Stimulated activated CD4-positive, alpha-beta T cell treated with anti-CD3 and anti-CD28 coated beads, TNF-alpha, amount 100 ng/mL, for 1 hour (primary cell): ENCODE measurements around the gene OPCML.

Experiments
- DNase-seq, 3 donors: peaks; one replicate each; pipeline ENCODE4 v3.0.0-alpha.2; 2020; ENCODE audit warnings: low read depth in 3 of 3, low spot score in 1 of 3

Gene OPCML

DNA sequence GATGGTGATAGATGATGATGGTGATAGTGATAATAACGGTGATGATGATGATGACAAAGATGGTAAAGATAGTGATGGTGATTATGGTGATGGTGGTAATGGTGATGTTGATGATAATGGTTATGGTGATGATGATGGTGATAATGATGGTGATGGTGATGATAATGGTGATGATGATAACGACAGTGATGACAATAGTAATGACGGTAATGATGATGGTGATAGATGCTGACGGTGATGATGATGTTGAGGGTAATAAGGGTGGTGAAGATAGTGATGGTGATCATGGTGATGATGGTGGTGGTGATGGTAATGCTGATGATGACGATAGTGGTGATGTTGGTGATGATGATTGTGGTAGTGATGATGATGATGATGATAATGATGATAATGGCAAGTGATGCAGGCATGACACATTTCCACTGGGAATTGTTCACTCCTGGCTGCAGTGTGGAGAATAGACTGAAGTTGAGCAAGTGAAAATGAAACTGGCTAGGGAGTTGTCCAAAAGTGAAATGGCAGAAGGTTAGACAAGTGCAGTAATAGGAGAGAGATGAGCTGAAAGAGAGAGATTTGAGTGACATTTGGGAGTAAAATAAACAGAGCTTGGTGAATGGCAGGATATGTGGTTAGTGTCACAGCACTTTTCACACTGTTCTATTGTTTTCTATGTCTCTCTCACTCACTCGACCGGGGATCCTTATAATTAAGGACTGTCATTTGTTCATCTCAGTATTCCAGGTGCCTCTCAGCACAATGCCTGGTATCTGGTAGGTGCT, 992.5 kb downstream of the OPCML start:
- DNase-seq, result no peak

DNA sequence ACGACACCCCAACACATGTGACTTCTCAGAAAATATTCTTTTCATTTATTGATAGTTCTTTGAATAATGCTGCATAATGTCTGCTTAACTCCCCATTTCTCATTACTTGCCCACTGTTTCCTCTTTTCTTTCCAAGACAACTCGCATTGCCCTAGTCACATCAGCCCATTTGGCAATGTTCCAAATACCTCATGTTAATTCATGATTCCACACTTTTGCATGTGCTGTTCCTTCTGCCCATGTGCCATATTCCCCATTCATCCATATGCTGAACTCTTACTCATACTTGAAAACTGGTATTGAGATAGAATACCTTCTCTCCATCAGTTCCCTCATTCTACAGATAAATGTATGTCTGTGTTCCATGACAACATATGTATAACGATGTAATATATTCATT, 993.7 kb downstream of the OPCML start:
- DNase-seq, result no peak

DNA sequence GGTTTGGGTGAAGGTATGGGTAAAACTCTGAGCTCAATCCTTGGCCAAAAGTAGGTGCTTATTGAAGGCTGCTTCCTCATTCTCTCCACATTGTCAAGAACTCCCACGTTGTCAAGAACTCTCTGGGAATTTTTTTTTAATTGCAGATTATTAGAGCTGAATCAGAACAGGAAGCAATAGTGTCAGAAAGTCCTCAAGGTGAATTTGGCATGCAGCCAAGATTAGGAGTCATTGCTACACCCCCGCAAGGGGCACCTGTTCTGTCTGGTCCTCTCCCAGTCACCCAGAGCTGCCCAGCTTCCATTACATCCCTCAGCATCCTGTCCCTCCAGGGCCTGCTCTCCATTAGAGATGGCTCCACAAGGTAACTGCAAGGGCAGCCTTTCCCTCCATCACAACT, 996.5 kb downstream of the OPCML start:
- DNase-seq, result no peak

DNA sequence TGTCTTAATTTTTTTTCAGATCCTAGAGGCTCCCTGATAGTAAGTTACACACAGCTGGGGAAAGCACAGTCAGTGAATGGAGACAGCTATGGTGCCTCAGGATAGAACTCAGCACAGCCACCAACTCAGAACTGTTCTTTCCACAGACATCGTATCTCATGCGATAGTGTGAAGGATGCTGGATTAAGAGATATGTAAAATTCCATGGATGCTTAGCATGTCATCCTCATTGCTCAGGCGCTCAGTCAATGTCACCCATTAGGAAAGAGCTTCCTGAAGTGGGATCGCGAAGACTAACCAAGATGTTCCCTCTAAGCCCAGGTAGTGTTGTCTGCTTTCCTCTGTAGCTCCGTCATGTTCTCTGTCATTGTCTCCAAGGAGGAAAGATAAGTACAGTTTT, 1000.4 kb downstream of the OPCML start:
- no peak for DNase-seq

DNA sequence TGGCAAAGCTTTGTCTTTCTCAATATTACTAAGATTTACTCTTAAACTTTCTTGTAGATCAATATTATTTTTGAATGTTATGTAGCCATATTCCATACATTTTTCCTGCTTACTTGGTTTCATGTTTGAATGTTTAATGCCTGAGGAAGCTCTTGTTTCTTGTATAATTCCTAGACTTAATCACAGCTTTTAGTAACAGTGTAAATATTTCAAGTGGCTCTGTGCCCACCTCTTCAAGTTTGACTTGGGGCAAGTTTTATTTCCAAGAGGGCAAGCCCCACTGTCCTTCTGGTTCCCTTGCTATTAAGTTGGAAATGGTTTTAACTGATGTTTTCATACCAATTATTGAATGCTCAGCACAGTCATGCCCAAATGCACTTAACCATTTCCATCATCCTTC, 1004.1 kb downstream of the OPCML start:
- DNase-seq, result no peak

DNA sequence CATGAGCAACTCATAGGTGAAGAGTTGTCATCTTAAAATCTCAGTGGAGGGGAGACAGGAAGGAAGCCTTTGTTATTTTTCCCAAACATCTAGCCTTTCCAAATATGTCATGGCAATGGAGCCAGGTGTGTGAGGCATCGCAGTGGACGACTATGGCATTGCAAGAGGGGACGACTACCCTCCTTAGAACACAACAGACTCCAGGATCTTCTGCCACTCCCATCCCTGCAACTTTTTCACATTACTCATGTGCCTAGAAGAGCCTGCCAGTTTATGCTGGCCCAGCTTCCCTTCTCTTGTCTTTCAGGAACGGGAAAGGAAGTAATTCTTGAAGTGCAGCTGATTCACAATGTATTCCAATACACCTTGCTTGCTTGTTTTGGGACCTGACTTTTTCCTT, 1008.4 kb downstream of the OPCML start:
- no peak for DNase-seq

DNA sequence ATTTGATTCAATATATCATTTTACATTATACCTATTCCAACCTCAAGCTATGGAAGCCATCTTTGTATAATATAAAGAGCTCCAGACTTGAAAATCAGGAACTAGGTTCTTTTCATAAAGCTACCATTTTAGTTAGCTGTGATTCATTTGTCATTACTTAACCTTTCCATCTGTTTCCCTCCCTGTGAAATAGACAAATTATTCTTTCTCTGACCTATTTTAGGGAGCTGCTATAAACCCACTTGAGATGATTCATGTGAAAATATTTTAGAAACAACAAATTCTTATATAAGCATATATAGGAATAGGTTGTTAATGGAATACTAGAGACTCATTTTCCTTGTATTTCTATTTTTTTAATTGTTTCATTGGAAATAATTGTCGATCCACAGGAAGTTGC, 1012.1 kb downstream of the OPCML start:
- DNase-seq, result no peak

DNA sequence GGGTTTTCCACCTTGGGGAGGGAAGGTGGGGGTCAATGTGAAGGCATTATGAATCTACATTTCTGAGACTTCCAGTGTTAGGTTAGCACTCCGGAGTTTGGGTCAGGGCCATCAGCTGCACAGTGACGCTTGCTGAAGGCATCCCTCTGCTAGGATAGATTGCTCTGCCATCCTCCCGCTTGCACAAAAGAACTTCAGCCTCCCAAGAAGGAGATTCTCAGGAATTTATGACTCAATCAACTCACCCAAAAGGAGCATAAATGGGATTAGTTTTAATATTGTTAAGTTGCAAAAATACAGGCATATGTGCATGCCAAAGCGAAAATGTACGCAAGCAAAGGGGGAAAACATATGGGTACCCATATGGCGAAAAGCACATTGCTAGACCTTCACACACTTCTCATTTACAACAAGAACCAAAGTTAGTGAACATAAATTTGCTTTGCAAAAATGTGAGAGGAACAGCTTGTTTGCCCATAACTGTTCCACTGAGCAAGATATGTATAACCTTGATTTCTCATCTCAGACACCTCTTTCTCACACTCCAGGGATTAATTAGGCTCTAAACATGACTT, 1013.0 kb downstream of the OPCML start:
- no peak for DNase-seq

DNA sequence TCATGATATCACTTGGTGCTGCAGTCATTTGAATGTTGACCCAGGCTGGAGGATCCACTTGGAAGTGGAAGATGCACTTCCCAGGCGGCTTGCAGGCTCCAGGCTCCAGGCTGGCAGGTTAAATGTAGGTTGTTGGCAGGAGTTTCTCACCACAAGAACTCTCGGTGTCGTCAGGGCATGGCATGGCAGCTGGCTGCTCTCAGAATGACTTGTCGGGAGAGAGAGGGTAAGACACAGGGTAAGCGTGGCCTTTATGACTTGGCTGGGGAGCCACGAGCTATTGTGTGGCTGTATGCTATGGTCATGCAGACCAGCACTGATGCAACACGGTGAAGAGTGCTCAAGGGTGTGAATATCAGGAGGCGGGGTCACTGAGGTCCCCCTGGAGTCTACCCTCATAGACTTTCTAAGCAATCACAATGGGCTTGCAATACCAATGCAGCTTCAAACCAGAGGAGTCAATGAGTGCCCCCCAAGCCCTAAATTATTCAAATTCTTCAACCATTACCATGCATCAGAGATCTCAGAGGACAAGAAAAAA, 1027.7 kb downstream of the OPCML start:
- DNase-seq, result no peak

DNA sequence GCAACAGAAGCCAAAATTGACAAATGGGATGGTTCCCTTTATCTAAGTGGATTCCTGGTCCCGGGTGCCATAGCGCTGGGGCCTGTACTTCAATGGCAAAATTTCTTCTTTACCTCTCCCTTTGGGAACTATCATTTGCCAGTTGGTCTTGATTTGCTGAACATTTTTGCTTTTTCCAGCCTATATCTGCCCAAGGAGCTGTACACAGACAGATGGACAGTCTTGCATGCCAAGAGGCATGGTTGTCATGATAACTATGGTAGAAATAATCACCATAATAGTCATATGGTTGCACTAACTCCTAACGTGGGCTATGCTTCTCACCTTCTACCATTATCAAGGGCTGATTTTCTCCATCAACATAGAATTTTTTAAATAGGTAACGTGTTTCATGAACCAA, 1030.9 kb downstream of the OPCML start:
- DNase-seq, result no peak

DNA sequence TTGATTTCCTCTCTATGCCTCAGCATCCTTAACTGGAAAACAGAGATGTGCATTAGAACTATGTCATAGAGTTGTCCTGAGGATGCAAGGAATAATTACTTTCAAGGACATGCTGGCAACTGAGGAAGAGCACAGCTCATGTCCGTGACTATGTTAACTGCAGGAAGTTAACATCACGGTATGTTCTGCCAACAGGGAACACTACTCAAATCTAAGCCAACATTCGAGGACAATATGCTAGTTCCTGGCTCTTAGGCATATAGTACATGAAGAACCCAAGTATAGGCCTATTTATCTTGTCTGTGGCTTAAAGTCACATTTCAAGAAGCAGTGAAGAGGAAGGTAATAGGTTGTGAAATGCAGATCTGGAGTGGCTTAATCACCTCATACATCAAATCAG, 1032.6 kb downstream of the OPCML start:
- DNase-seq, result no peak

DNA sequence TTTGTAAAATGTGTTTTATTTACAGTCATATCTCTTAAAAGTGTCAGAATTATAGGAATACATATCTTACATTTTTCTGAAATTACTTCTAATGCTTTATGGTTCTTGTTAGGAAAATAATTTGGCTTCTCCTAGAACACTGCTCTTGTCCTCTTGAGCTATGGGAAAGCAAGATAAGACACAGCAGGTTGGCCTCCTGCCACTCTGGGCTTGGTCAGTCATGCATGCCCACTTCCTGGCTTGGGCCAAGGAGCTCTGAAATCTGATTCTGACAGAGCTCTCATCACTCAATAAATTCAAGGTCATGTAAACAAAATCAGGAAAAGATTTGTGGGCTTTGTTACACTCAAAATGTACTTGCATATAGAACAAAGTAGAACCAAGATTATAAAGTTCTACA, 1036.0 kb downstream of the OPCML start:
- DNase-seq, result no peak

DNA sequence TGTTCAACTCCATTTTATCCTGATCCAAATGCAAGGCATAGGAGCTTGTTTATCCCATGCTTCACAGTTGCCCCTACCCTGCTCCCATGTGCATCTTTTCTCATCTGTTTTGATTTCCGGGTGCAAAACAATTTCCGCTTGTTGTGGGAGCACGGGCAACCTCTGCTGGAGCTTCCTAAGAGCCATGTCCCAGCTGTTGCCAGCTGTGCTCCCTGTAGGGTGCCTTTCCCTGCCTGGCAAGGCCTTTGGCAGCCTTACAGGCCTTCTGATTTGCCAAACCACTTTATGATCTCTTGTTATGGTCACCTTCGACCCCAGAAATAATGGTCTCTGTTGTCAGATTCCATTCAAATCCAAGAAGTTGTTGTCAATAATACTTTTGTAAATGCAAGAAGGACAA, 1038.5 kb downstream of the OPCML start:
- no peak for DNase-seq

DNA sequence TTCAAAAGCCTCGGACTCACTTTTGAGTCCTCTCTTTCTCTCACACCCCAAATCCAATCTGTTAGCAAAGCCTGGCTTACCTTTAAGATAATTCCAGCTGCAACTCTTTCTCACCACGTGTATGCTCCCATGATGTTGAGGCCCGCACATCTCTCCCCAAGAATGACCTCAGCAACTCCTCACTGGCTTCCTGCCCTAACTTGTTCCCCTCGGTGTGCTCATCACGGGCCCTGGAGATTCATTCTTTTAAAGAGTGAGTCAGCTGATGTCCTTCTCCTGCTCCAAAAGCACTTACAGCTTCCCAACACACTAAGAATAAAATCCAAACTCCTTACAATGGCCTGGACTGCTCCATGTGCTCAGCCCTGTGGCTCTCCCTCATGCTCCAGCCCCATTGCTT, 1041.3 kb downstream of the OPCML start:
- no peak for DNase-seq

DNA sequence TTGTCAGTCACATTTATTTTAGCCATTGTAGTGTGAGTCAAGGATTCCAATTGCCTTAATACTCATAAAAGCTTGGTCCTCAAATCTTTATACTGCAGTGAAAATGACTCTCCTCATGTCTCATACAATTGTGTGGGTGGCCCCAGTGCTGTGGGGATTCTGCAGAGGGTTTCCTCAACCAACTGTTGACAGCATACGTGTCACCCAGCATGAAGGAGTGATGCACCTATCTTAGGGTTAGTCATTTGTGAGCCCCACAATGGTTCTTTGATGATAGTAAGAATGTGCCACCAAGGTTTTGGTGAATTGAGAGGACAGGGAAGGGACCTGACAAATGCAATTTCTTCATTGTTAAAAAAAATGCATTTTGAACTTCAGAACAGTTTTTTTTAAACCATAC, 1046.2 kb downstream of the OPCML start:
- DNase-seq, result no peak

DNA sequence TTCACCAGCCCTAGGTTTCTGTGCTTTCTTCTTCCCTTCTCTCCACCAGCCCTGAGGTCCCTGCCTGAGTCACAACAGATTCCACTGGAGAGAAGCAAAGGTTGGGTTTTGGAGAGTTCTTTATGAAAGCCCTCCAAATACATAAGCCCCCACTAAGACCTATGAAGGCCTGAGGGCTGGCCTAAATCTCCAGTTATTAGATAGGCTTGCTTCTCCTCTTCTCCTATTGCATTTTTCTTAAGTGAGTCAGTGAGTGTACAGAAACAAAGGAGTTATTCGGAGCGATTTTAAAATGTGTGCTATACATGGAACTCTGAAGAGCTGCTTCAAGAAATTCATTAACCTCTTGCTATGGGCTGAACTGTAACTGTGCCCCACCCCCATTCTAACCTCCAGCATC, 1057.3 kb downstream of the OPCML start:
- no peak for DNase-seq

DNA sequence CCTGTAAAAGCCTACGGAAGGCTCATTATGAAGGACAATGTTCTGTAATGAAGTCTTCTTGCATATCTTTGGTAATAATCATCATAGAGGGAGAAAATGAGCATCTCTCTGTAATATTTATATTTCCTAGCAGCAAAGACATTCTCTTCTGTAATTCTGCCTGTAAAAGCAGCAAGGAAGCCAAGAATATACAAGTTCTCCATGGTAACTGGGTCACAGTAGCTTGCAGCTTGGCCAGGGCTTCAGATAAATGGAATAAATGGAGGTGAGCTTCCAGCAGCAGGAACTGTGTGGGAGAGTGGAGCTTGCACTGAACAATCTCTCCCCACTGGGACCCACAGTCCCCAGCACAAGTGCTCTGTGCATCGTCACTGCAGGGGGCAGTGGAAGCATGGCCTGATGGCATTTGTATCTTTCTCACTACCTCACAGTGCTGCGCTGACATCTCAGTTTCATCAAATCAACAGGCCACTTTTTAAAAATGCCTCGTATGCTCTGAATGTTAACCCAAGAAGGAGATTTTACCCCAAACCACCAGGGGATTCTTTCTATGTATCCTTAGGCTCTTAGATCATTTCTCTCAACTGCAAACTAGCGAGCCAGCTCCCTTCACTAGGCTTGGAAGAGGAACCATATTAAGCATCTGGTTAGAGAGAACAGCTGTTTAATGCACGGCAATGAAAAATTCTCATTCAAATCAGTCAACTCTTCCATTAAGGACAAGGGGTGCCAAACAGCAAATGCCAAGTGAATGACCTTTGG, 1059.7 kb downstream of the OPCML start:
- DNase-seq, result no peak

DNA sequence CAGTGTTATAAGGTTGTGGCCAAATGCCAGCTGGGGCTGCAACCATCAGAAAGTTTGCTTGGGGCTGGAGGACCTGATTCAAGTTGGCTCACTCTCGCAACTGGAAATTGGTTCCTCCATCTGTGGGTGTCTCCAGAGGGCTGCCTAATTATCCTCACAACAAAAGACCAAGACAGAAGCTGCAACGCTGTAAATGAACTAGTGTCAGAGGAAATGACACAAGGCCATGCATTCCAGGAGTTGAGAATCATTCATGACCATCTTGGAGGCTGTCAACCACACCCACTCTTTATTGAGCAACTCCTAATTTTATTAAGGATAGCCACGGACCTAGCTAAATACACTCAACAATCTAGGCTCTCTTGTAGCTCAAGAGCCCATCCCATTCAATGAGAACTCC, 1060.8 kb downstream of the OPCML start:
- no peak for DNase-seq

DNA sequence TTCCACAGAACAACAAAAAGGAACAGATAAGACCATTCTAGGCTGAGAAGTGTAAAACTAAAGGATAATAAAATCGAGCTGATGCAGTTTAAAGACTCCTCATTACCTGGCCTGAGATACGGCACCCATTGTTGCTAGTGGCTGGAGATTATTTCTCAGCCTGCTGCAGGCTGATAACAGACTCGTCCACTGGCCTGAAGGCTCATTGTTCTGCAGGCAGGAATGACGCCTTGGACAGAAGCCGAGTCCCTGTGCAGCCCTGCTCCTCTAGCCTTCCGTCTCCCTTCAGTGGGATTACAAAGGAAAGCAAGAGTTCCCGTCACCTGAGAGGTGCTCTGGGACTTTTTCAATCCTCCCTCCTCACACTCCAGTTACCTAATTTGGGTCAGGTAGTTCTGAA, 1065.3 kb downstream of the OPCML start:
- DNase-seq, result no peak

DNA sequence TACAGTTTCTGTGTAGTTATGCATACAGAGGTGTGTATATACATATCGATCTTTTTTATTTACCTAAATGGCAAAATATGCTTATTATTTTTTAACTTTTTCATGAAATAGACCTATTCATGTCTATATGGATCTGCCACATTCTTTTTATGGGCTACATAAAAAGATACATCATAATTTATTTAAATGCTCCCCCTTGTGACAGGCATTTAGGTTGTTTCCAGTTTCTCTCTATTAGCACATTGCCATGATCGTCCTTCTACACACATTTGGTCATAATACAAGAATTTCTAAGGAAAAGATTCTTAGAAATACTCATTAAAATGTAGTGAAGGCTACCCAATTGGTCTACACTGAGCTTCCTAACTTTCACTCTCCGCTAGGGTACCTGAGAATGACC, 1067.4 kb downstream of the OPCML start:
- no peak for DNase-seq

DNA sequence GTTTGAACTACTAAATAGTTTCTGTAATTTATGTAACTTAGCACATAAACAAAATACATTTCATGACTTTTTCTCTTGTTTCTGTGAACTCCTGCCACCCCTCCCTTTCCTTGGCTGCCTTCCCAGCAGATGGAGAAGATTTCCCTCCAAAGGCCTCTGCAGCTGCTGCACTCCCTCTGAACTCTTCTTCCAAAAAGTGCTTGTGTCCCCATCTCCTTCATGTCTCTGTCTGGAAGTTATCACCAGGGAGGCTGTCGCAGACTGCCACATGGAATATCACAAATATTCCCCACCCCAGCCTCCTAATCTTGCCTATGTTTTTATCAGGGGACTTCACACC, 1068.3 kb downstream of the OPCML start:
- DNase-seq, result no peak

DNA sequence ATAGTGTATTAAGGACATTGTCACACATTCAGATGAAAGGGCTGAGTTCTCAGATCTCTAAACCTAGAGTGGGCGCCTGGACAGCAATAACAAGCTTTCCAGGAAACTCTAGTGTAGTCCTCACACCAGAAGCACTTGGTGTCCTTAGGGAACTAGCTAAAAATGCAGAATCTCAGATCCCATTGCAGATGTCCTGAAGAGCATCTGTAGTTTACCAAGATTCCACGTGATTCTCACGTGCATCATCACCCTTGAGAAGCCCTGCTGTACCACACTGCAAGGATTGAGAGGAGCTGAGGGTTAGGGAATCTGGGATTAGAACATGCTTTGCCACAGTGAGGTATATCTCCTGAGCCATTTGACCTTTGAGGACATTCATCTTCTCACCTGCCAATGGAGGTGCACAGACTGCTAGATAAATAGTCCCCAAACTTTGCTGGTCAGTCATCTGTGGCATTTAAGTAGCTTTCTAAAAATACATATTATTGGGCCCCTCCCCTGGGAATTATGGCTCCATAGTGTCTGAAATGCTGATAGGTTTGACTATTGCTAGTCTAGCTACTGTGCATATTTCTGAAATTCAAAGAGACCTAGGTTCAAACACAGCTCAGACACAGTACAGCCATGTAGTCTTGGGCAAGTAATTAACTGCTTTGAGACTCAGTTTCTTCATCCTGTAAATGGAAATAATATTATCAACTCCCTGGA, 1068.9 kb downstream of the OPCML start:
- DNase-seq, result no peak
